SHP77 (cell line): ENCODE data around the gene EIF1.
"Not testable (repeated sequence)": the region's sequence is repeated elsewhere in the genome, so short reads cannot be mapped to it uniquely, and the experiment has no call there.

Experiments used
- DNase-seq, 2 experiments: peaks; one replicate each; lab custom pipeline; 2025; lab: John Stamatoyannopoulos, UW

EIF1 gene

GRCh38 chr17:41655611-41656111, 33.0 kb upstream of the EIF1 start:
- DNase-seq, result no peak

- DNase-seq, result no peak
Observed at GRCh38 chr17:41656249-41657023, 32.2 kb upstream of the EIF1 start.

- no peak for DNase-seq
Observed at GRCh38 chr17:41657176-41657754, 31.4 kb upstream of the EIF1 start.

GRCh38 chr17:41657936-41658335, 30.7 kb upstream of the EIF1 start:
- no peak for DNase-seq

GRCh38 chr17:41658846-41659245, 29.8 kb upstream of the EIF1 start:
- DNase-seq, result no peak

GRCh38 chr17:41659427-41660212, 29.1 kb upstream of the EIF1 start:
- no peak for DNase-seq

- no peak for DNase-seq
Observed at GRCh38 chr17:41660221-41660711, 28.4 kb upstream of the EIF1 start.

GRCh38 chr17:41663451-41664171, 25.1 kb upstream of the EIF1 start:
- DNase-seq, result no peak

GRCh38 chr17:41664172-41664457, 24.6 kb upstream of the EIF1 start:
- no peak for DNase-seq

GRCh38 chr17:41664587-41665565, 23.8 kb upstream of the EIF1 start:
- no peak for DNase-seq

GRCh38 chr17:41665566-41666236, 23.0 kb upstream of the EIF1 start:
- peak; percentile 70 to 82 for DNase-seq

GRCh38 chr17:41666237-41666641, 22.4 kb upstream of the EIF1 start:
- peak; percentile 46 to 48 for DNase-seq

GRCh38 chr17:41666708-41667279, 21.9 kb upstream of the EIF1 start:
- peak; percentile 66 to 82 for DNase-seq

- peak; percentile 52 to 61 for DNase-seq
Observed at GRCh38 chr17:41667280-41668041, 21.2 kb upstream of the EIF1 start.

- DNase-seq, result no peak
Observed at GRCh38 chr17:41672153-41672552, 16.5 kb upstream of the EIF1 start.

- not testable (repeated sequence) for DNase-seq
Observed at GRCh38 chr17:41675157-41676057, 13.3 kb upstream of the EIF1 start.

GRCh38 chr17:41676058-41676419, 12.6 kb upstream of the EIF1 start:
- no peak for DNase-seq

GRCh38 chr17:41678411-41678906, 10.2 kb upstream of the EIF1 start:
- peak; percentile 27 to 39 for DNase-seq
